HG02885 (cell line): Measurements from ENCODE around the gene AWAT1.
"Not testable (repeated sequence)": the region's sequence is repeated elsewhere in the genome, so short reads cannot be mapped to it uniquely, and the experiment has no call there.

Source experiments
- ATAC-seq: cut with Tn5 transposase; IDR thresholded peaks from one replicate; pipeline ENCODE4 v1.9.1; 2021; ENCODE audit warnings: mild to moderate bottlenecking; ENCODE audit not compliant: unreplicated experiment, poor library complexity

The AWAT1 gene

GRCh38 chrX:70234355-70234754, at the start of gene AWAT1:
AWAT1 (plus strand) TSS chrX:70234655; CDS start chrX:70234696, 41 bp downstream.
- no peak for ATAC-seq

GRCh38 chrX:70190225-70190624, 44.2 kb upstream of the AWAT1 start:
- no peak for ATAC-seq

- peak; percentile 93 for ATAC-seq
Observed at GRCh38 chrX:70196961-70197720, 37.3 kb upstream of the AWAT1 start.

GRCh38 chrX:70201732-70202131, 32.7 kb upstream of the AWAT1 start:
- ATAC-seq, result no peak

GRCh38 chrX:70208479-70208878, 26.0 kb upstream of the AWAT1 start:
- no peak for ATAC-seq

DNA sequence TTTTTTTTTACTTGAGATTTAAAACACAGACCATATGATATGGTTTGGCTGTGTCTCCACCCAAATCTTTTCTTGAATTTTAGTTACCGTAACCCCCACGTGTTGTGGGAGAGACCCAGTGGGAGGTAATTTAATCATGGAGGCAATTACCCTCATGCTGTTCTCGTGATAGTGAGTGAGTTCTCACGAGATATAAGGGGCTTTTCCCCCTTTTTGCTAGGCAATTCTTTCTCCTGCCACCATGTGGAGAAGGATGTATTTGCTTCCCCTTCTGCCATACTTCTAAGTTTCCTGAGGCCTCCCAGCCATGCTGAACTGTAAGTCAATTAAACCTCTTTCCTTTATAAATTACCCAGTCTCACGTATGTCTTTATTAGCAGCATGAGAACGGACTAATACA, 24.9 kb upstream of the AWAT1 start:
- not testable (repeated sequence) for ATAC-seq

GRCh38 chrX:70219938-70220764, 14.3 kb upstream of the AWAT1 start:
- ATAC-seq, result no peak

- no peak for ATAC-seq
Observed at GRCh38 chrX:70226048-70226447, 8.4 kb upstream of the AWAT1 start.

- no peak for ATAC-seq
Observed at GRCh38 chrX:70226687-70227086, 7.8 kb upstream of the AWAT1 start.

- no peak for ATAC-seq
Observed at GRCh38 chrX:70231666-70232065, 2.8 kb upstream of the AWAT1 start.

DNA sequence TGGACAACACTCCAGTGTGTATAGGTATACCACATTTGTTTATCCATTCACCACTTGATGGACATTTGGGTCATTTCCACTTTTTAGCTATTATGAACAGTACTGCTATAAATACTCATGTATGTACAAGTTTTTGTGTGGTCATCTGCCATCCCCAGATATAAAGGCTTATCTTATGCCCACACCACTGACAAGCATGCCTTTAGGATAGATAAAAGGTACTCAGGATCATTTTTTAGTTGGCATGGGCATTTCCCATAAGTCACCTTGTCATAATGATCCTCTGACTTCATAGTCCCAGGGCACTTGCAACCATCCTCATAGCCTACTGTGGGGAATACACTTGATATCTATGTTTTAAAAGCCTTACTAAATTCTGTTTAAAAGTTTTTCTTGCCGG, 6.3 kb downstream of the AWAT1 start:
- no peak for ATAC-seq

DNA sequence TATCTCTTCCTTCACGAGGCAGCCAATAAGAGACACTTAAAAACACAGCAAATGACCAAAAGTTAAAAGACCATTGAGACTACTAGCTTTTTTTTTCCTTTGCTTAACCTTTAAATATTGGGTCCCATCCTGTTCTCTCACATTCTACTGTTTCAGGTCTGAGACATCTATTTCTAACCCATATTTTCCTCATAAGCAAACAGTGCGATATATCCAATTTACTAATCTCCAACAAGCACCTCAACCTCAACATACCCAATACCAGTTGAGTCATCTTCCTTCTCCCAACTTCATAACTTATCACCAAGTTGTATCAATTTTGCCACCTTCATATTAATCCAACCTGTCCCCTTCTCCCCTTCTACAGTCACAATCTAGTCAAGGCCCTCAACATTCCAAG, 7.0 kb downstream of the AWAT1 start:
- no peak for ATAC-seq

- ATAC-seq, result not testable (repeated sequence)
Observed at GRCh38 chrX:70243601-70244000, 9.1 kb downstream of the AWAT1 start.

DNA sequence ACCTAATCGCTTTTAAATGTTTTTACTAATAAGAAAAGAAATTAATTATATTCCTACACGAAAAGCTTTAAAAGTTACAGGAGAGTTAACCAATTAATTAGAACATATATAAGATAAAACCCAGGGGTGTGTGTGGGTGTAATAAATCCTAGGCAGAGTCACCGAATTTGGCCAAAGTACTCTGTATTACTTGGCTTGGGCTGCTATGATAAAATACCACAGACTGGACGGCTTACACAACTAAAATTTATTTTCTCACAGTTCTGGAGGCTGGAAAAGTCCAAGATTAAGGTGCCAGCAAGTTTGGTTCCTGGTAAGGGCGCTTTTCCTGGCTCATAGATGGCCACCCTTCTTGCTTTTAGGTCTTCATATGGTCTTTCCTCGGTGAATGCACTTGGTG, 10.4 kb downstream of the AWAT1 start:
- ATAC-seq, result no peak

- no peak for ATAC-seq
Observed at GRCh38 chrX:70247252-70247651, 12.8 kb downstream of the AWAT1 start.

GRCh38 chrX:70252491-70252890, 18.0 kb downstream of the AWAT1 start:
- ATAC-seq, result no peak

- ATAC-seq, result no peak
Observed at GRCh38 chrX:70253377-70254062, 19.1 kb downstream of the AWAT1 start.

DNA sequence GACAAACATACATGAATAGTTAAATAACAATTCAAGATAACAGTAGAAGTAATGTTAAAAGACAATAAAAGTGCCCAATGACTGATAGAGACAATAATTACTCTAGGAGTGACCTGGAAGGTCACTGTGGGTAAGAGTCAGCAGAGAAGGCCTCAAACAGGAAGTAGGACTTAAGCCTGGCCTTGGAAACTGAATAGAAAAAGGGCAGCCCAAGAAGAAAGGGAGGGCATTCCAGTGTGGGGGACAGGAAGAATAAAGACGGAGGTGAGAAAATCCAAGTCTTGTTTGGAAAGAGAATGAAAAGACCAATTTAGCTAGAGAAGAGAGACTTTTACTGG, 19.6 kb downstream of the AWAT1 start:
- ATAC-seq, result no peak

GRCh38 chrX:70254909-70255308, 20.5 kb downstream of the AWAT1 start:
- no peak for ATAC-seq

DNA sequence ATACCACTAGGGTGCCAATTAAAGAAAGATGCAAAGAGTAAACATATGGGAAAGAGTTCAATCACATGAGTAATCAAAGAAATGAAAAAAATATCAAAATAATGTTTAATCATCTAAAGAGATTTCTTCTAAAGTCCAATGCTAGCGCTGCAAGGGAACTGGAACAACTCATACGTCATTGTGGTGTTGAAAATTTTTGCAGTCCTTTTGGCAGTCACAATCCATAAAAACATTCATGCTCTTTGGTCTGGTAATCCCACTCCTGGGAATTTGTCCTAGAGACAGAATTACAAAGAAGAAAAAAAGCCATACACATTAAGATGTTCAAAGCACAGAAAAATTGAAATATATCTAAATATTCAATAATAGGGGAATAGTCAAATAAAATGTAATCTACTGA, 21.0 kb downstream of the AWAT1 start:
- ATAC-seq, result no peak
